ENCODE measurements around the gene ZBTB4. TPM values are rescaled to one million over a fixed set of nuclear protein-coding genes. Genes with fewer than 3 reads are reported as not detected.

ZBTB4 gene
- total RNA-seq, 1 donor from 2014 or later: 24.6 TPM

GRCh38 chr17:7427549-7427948, 51.9 kb downstream of the ZBTB4 start:
- TF ChIP-seq, protein P1, sequence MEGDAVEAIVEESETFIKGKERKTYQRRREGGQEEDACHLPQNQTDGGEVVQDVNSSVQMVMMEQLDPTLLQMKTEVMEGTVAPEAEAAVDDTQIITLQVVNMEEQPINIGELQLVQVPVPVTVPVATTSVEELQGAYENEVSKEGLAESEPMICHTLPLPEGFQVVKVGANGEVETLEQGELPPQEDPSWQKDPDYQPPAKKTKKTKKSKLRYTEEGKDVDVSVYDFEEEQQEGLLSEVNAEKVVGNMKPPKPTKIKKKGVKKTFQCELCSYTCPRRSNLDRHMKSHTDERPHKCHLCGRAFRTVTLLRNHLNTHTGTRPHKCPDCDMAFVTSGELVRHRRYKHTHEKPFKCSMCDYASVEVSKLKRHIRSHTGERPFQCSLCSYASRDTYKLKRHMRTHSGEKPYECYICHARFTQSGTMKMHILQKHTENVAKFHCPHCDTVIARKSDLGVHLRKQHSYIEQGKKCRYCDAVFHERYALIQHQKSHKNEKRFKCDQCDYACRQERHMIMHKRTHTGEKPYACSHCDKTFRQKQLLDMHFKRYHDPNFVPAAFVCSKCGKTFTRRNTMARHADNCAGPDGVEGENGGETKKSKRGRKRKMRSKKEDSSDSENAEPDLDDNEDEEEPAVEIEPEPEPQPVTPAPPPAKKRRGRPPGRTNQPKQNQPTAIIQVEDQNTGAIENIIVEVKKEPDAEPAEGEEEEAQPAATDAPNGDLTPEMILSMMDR (conservative IDR thresholded peaks at IDR 0.05; ENCODE audit: low read depth, low read length): no peak
- no peak overlapping the region for H3K4me3 ChIP-seq (ENCODE audit: low read depth, low read length)
- no peak for DNase-seq (ENCODE audit: low read depth)

GRCh38 chr17:7426896-7427489, 52.4 kb downstream of the ZBTB4 start:
- no peak overlapping the region for H3K4me3 ChIP-seq (ENCODE audit: low read depth, low read length)
- TF ChIP-seq, protein P1 (conservative IDR thresholded peaks at IDR 0.05; ENCODE audit: low read depth, low read length): no peak
- DNase-seq (ENCODE audit: low read depth): no peak

GRCh38 chr17:7426203-7426863, 53.1 kb downstream of the ZBTB4 start:
- no peak for DNase-seq (ENCODE audit: low read depth)
- no peak overlapping the region for H3K4me3 ChIP-seq (ENCODE audit: low read depth, low read length)
- TF ChIP-seq, protein P1 (conservative IDR thresholded peaks at IDR 0.05; ENCODE audit: low read depth, low read length): no peak

DNA sequence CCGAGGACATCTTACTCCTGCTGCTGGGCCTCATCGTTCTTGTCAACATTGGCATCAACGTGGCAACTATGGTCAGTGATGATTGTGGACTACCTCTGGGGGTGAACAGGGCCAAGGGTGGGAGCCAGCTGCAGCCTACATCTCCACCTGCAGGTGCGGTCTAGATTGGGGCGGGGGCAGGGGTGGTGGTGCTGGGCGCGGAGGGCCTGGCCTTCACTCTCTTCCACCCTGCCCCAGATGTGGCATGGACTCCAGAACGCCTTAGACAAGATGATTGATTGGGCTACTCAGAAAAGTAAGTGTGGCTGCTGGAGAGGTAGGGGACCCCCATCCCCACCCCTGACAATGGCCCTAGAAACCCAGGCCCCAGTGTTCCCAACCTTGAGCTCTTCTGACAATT, 53.7 kb downstream of the ZBTB4 start:
- no peak overlapping the region for H3K4me3 ChIP-seq (ENCODE audit: low read depth, low read length)
- TF ChIP-seq, protein P1 (conservative IDR thresholded peaks at IDR 0.05; ENCODE audit: low read depth, low read length): no peak
- no peak for DNase-seq (ENCODE audit: low read depth)

DNA sequence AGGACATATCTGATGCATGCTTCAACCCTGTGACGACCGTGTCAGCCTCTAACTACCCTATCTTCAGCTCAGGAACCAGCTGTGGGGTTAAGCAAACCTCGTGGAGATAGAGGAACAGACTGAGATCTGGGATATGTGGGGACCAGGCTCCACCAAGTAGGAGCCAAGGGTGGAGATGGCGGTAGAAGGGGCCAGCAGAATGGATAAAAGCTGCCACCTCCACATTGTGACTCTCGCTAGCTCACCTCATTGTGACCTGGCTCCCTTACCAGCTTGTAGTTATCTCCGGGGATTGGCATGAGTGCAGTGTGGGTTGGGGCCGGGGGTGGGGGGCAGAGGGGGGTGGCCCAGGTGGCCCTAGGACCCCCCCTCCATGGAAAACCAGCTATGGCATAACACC, 54.1 kb downstream of the ZBTB4 start, which contains the start of gene SPEM2:
SPEM2 (plus strand) TSS at position 301 of the 400 bp plus-strand sequence; CDS start at position 374, 73 bp downstream.
- DNase-seq (ENCODE audit: low read depth): no peak
- H3K4me3 ChIP-seq (ENCODE audit: low read depth, low read length): no peak within 1 kb of the TSS
- TF ChIP-seq, protein P1 (conservative IDR thresholded peaks at IDR 0.05; ENCODE audit: low read depth, low read length): no peak

DNA sequence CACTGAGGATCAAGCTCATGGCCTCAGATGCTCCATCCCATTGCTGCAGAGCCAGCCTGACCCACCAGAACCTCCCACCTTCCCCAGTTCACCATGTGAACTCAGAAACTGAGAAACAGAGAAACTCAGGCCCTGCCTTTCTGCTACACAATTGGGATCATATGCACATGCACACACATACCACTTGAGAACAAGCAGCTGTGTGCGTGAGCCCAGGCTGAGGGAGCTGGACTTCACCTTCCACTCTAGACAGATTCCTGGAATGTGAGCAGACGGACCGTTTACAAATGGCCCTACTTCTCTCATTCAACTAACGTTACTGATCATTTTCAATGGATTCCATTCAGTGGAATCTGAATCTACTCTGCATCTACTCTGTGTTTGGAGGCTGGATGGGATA, 55.8 kb downstream of the ZBTB4 start:
- no peak overlapping the region for H3K4me3 ChIP-seq (ENCODE audit: low read depth, low read length)
- TF ChIP-seq, protein P1 (conservative IDR thresholded peaks at IDR 0.05; ENCODE audit: low read depth, low read length): no peak
- DNase-seq (ENCODE audit: low read depth): no peak

- DNase-seq (ENCODE audit: low read depth): no peak
- no peak overlapping the region for H3K4me3 ChIP-seq (ENCODE audit: low read depth, low read length)
- TF ChIP-seq, protein P1 (conservative IDR thresholded peaks at IDR 0.05; ENCODE audit: low read depth, low read length): no peak
Measured at GRCh38 chr17:7421186-7421585, 58.2 kb downstream of the ZBTB4 start.
